AG04450 (cell line): ENCODE data around the gene TMEM98. TPM values are rescaled to one million over a fixed set of nuclear protein-coding genes. Genes with fewer than 3 reads are reported as not detected.
"Not testable (repeated sequence)": the region's sequence is repeated elsewhere in the genome, so short reads cannot be mapped to it uniquely, and the experiment has no call there.

Experiments used
- CTCF ChIA-PET: fragments of 300-600, 350-600 bp; formaldehyde crosslinking; extraction: SDS; loops from one replicate; lab custom pipeline; 2022; ENCODE audit warnings: antibody characterized with exemption, inconsistent platforms; lab: Charles Lee
- POLR2A ChIA-PET: fragments of 350-600 bp; formaldehyde crosslinking; extraction: SDS; loops from one replicate; lab custom pipeline; 2021; ENCODE audit warnings: antibody characterized with exemption, inconsistent platforms; lab: Yijun Ruan, JAX
- DNase-seq: peaks from one replicate; pipeline ENCODE4 v3.0.0-alpha.2; 2011; ENCODE audit warnings: low read depth, low spot score
- H3K27ac ChIP-seq: one replicate; pipeline ENCODE4 v1.5.1; 2012; ENCODE audit warnings: low read depth, low read length, control low read depth
- H3K27me3 ChIP-seq: one replicate; pipeline ENCODE4 v1.6.0; 2012; ENCODE audit warnings: low read length; ENCODE audit not compliant: control insufficient read depth, insufficient read depth
- H3K4me3 ChIP-seq: 2 replicates; pipeline ENCODE4 v1.5.1; 2011; ENCODE audit warnings: mild to moderate bottlenecking, low read depth, low read length, control low read depth
- H3K9me3 ChIP-seq: 2 replicates; pipeline ENCODE4 v1.5.1; 2012; ENCODE audit warnings: low read length; ENCODE audit not compliant: control insufficient read depth, insufficient read depth
- polyA plus RNA-seq: library from polyadenylated mRNA; depleted of rRNA; stranded (reverse); fragments of >200 nt; gene quantifications from 2 replicates; pipeline ENCODE4 v1.2.3, GENCODE V29; 2011
- TF ChIP-seq, protein P1 (sequence below): IDR thresholded peaks from 2 replicates; pipeline ENCODE4 v1.5.1; 2011; ENCODE audit warnings: low read depth, low read length, control low read depth, inconsistent platforms

The TMEM98 gene
- polyA plus RNA-seq, 1 experiment = 260 TPM

- no peaks in the 10 kb centered on the region for H3K27me3 ChIP-seq
- no peak overlapping the region for H3K4me3 ChIP-seq
- H3K9me3 ChIP-seq = no peaks in the 10 kb centered on the region
- TF ChIP-seq, protein P1, sequence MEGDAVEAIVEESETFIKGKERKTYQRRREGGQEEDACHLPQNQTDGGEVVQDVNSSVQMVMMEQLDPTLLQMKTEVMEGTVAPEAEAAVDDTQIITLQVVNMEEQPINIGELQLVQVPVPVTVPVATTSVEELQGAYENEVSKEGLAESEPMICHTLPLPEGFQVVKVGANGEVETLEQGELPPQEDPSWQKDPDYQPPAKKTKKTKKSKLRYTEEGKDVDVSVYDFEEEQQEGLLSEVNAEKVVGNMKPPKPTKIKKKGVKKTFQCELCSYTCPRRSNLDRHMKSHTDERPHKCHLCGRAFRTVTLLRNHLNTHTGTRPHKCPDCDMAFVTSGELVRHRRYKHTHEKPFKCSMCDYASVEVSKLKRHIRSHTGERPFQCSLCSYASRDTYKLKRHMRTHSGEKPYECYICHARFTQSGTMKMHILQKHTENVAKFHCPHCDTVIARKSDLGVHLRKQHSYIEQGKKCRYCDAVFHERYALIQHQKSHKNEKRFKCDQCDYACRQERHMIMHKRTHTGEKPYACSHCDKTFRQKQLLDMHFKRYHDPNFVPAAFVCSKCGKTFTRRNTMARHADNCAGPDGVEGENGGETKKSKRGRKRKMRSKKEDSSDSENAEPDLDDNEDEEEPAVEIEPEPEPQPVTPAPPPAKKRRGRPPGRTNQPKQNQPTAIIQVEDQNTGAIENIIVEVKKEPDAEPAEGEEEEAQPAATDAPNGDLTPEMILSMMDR = no peak
- POLR2A ChIA-PET = no interaction called here
- CTCF ChIA-PET = no interaction called here
- no peak overlapping the region for H3K27ac ChIP-seq
- DNase-seq = no peak
Measured at GRCh38 chr17:32971171-32971570, 43.2 kb downstream of the TMEM98 start.

- Histone ChIP-seq H3K27ac (no peak overlapping the region), H3K4me3 (no peak overlapping the region), H3K9me3 (no peaks in the 10 kb centered on the region), H3K27me3 (no peaks in the 10 kb centered on the region)
- TF ChIP-seq, protein P1 = no peak
- CTCF ChIA-PET = interaction anchor here (1.1 kb wide), 1 partner anchor 22 kb away, joined by 3 read pairs; no protein-coding TSS in a partner anchor
- POLR2A ChIA-PET = no interaction called here
- DNase-seq = no peak
Measured at GRCh38 chr17:32976131-32976530, 48.2 kb downstream of the TMEM98 start.

DNA sequence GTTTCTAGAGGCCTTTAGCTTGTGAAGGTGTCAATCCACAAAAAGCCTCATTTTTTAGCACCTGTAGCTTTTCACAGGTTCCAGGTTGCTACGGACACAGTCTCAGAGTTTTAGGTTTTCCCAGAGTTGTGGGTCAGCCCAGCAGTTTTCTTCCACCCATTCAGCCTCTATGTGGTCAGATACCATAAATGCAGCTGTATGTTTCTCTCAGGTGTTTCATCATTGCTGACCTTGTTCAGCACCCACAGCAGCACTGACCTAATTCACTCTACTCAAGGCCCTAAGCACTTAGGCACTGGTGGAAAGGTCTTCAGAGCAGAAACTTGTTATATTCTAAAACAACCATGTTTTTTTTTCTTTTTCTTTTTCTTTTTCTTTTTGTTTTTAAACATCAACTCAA lies 48.7 kb downstream of the TMEM98 start:
- H3K27me3 ChIP-seq = no peaks in the 10 kb centered on the region
- H3K4me3 ChIP-seq = no peak overlapping the region
- peaks cover 2% of the 10 kb centered on the region; the same call in 1 of the 2 replicates for H3K9me3 ChIP-seq
- no peak overlapping the region for H3K27ac ChIP-seq
- POLR2A ChIA-PET = no interaction called here
- CTCF ChIA-PET = interaction anchor here (1.1 kb wide), 1 partner anchor 22 kb away, joined by 3 read pairs; no protein-coding TSS in a partner anchor
- DNase-seq = no peak
- TF ChIP-seq, protein P1 = no peak

DNA sequence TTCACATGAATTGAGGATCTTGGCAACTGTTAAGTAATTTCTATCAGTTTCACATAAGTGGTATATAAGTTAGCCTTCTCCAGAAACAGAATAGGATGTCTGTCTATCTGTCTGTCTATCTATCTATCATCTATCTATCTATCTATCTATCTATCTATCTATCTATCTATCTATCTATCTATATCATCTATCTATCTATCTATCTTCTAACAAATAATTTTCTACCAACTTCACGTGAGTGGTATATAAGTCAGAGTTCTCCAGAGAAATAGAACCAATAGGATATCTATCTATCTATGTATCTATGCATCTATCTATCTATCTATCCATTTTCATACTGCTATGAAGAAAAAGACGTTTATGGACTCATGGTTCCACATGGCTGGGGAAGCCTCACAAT lies 52.3 kb downstream of the TMEM98 start:
- TF ChIP-seq, protein P1 = no peak
- H3K27ac ChIP-seq = no peak overlapping the region
- ChIA-PET POLR2A (no interaction called here), CTCF (no interaction called here)
- H3K4me3 ChIP-seq = no peak overlapping the region
- DNase-seq = no peak
- H3K9me3 ChIP-seq = peaks cover 4% of the 10 kb centered on the region; the same call in 1 of the 2 replicates
- H3K27me3 ChIP-seq = no peaks in the 10 kb centered on the region

DNA sequence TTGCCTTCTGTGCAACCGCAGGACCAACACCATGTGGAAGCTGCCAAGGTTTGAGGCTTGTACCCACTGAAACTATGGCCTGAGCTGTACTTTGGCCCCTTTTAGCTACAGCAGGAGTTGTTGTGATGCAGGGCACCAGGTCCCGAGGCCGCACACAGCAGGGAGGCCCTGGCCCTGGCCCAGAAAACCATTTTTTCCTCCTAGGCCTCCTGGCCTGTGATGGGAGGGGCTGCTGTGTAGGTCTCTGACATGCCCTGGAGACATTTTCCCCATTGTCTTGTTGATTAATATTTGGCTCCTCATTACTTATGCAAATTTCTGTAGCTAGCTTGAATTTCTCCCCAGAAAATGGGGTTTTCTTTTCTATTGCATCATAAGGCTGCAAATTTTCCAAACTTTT lies 53.7 kb downstream of the TMEM98 start:
- DNase-seq, H3K27me3 ChIP-seq, POLR2A ChIA-PET, H3K9me3 ChIP-seq, H3K4me3 ChIP-seq, H3K27ac ChIP-seq, CTCF ChIA-PET: not testable (repeated sequence)
